HL-60 (cell line): ENCODE measurements around the gene MAF.

ENCODE experiments used
- GABPA ChIP-seq: IDR thresholded peaks from 2 replicates; pipeline ENCODE4 v1.6.1; 2012; ENCODE audit warnings: low read depth
- POLR2AphosphoS5 ChIP-seq: IDR thresholded peaks from 2 replicates; pipeline ENCODE4 v1.6.1; 2012; ENCODE audit warnings: low read depth
- SPI1 ChIP-seq: IDR thresholded peaks from 2 replicates; pipeline ENCODE4 v1.6.1; 2012; ENCODE audit warnings: low read depth, mild to moderate bottlenecking, borderline replicate concordance
- TF ChIP-seq, protein P1 (sequence below): IDR thresholded peaks from one replicate; pipeline ENCODE4 v1.5.1; 2011; ENCODE audit warnings: low read length, control low read depth, inconsistent platforms; ENCODE audit not compliant: insufficient read depth
- TF ChIP-seq, protein P2 (sequence below): IDR thresholded peaks from 2 replicates; pipeline ENCODE4 v1.6.1; 2012; ENCODE audit warnings: low read depth; ENCODE audit not compliant: insufficient replicate concordance

DNA sequence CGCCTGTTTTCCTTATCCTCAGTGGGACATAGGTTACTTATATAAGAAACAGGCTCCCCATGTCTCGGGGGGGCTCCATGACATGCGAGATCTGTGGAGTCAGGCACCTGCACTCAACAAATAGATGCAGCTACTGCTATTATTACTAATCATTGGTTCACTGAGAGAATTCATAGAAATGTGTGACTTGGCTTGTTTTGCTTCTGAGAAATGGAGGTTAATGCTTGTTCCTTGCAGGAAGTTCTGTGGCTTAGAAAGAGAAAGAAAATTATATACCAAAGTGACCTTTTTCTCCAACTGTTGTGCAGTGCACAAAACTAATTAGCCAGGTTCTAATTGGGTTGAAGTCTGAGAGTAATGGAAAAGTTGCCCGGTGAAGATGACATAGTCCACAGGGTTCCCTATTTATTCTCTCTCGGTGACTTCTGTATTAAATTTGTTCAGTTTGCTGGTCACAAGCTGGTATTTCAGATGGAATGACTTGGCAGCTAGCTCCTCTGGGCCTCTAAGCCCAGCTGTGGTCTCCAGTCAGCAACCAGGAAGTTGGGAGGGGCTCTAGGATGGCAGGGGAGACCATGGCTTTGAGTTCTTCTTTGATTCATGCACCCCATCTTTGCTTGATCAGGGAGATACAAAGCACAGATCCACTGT is 17.6 kb upstream of the MAF start:
- TF ChIP-seq, protein P1, sequence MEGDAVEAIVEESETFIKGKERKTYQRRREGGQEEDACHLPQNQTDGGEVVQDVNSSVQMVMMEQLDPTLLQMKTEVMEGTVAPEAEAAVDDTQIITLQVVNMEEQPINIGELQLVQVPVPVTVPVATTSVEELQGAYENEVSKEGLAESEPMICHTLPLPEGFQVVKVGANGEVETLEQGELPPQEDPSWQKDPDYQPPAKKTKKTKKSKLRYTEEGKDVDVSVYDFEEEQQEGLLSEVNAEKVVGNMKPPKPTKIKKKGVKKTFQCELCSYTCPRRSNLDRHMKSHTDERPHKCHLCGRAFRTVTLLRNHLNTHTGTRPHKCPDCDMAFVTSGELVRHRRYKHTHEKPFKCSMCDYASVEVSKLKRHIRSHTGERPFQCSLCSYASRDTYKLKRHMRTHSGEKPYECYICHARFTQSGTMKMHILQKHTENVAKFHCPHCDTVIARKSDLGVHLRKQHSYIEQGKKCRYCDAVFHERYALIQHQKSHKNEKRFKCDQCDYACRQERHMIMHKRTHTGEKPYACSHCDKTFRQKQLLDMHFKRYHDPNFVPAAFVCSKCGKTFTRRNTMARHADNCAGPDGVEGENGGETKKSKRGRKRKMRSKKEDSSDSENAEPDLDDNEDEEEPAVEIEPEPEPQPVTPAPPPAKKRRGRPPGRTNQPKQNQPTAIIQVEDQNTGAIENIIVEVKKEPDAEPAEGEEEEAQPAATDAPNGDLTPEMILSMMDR = no peak
- TF ChIP-seq, protein P2, sequence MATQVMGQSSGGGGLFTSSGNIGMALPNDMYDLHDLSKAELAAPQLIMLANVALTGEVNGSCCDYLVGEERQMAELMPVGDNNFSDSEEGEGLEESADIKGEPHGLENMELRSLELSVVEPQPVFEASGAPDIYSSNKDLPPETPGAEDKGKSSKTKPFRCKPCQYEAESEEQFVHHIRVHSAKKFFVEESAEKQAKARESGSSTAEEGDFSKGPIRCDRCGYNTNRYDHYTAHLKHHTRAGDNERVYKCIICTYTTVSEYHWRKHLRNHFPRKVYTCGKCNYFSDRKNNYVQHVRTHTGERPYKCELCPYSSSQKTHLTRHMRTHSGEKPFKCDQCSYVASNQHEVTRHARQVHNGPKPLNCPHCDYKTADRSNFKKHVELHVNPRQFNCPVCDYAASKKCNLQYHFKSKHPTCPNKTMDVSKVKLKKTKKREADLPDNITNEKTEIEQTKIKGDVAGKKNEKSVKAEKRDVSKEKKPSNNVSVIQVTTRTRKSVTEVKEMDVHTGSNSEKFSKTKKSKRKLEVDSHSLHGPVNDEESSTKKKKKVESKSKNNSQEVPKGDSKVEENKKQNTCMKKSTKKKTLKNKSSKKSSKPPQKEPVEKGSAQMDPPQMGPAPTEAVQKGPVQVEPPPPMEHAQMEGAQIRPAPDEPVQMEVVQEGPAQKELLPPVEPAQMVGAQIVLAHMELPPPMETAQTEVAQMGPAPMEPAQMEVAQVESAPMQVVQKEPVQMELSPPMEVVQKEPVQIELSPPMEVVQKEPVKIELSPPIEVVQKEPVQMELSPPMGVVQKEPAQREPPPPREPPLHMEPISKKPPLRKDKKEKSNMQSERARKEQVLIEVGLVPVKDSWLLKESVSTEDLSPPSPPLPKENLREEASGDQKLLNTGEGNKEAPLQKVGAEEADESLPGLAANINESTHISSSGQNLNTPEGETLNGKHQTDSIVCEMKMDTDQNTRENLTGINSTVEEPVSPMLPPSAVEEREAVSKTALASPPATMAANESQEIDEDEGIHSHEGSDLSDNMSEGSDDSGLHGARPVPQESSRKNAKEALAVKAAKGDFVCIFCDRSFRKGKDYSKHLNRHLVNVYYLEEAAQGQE = no peak
- TF ChIP-seq GABPA (no peak), SPI1 (no peak), POLR2AphosphoS5 (no peak)
